CD14-positive monocyte (primary cell): Measurements from ENCODE around the gene IL31. TPM values are rescaled to one million over a fixed set of nuclear protein-coding genes. Genes with fewer than 3 reads are reported as not detected.

Experiments used
- DNase-seq, 3 donors: peaks; one replicate each; pipeline ENCODE4 v3.0.0-alpha.2; 2011 to 2022
- H2AFZ ChIP-seq: 2 replicates; pipeline ENCODE4 v1.6.0; 2012; ENCODE audit warnings: mild to moderate bottlenecking, low read depth, low read length, inconsistent platforms; ENCODE audit not compliant: insufficient read depth, poor library complexity, severe bottlenecking
- H3K27ac ChIP-seq, 2 donors: 1 replicate in 1 of 2; 2 replicates in 1 of 2; pipeline ENCODE4 v1.5.1; 2012 to 2013; ENCODE audit warnings: low read length in 2 of 2, control low read depth in 1 of 2, inconsistent platforms in 1 of 2, low read depth in 1 of 2, mild to moderate bottlenecking in 1 of 2
- H3K27me3 ChIP-seq, 2 donors: one replicate each; pipeline versions ENCODE4 v1.6.0 to v1.6.1; 2011 to 2013; ENCODE audit warnings: low read length in 2 of 2; ENCODE audit not compliant: control insufficient read depth in 2 of 2, insufficient read depth in 2 of 2
- H3K36me3 ChIP-seq, 2 donors: replicated peaks in 1 of 2; 1 replicate in 1 of 2; 2 replicates in 1 of 2; pipeline versions ENCODE4 v1.5.1 to v1.6.1; 2012 to 2013; ENCODE audit warnings: low read length in 2 of 2, control low read depth in 1 of 2, inconsistent platforms in 1 of 2, mild to moderate bottlenecking in 1 of 2; ENCODE audit not compliant: insufficient read depth in 2 of 2, control insufficient read depth in 1 of 2
- H3K4me1 ChIP-seq, 2 donors: 1 replicate in 1 of 2; 2 replicates in 1 of 2; pipeline versions ENCODE4 v1.5.1 to v1.6.1; 2012 to 2013; ENCODE audit warnings: low read length in 2 of 2, control low read depth in 1 of 2, inconsistent platforms in 1 of 2, mild to moderate bottlenecking in 1 of 2, moderate library complexity in 1 of 2; ENCODE audit not compliant: insufficient read depth in 2 of 2, control insufficient read depth in 1 of 2
- H3K4me2 ChIP-seq: replicated peaks from 2 replicates; pipeline ENCODE3; 2012; ENCODE audit warnings: low read length, moderate library complexity, mild to moderate bottlenecking; ENCODE audit not compliant: poor library complexity, severe bottlenecking; ENCODE audit errors: extremely low read depth
- H3K4me3 ChIP-seq, 3 experiments: fragments of 200-600 bp in 1 of 3; sonication (generic) in 1 of 3; replicated peaks in 1 of 3; 1 replicate in 2 of 3; 2 replicates in 1 of 3; pipeline ENCODE4 v1.5.1; 2011 to 2013; ENCODE audit warnings: low read length in 3 of 3, mild to moderate bottlenecking in 3 of 3, control low read depth in 2 of 3, low read depth in 2 of 3, inconsistent platforms in 1 of 3, moderate library complexity in 1 of 3
- H3K79me2 ChIP-seq: 2 replicates; pipeline ENCODE4 v1.6.0; 2012; ENCODE audit warnings: mild to moderate bottlenecking, control low read depth, inconsistent platforms, low read length, moderate library complexity; ENCODE audit not compliant: insufficient read depth
- H3K9ac ChIP-seq: 2 replicates; pipeline ENCODE4 v1.6.0; 2017; ENCODE audit warnings: low read length, mild to moderate bottlenecking; ENCODE audit not compliant: insufficient read depth, poor library complexity, severe bottlenecking
- H3K9me3 ChIP-seq, 2 donors: replicated peaks in 1 of 2; 1 replicate in 1 of 2; 2 replicates in 1 of 2; pipeline versions ENCODE4 v1.5.1 to v1.6.1; 2012 to 2013; ENCODE audit warnings: low read length in 2 of 2, control low read depth in 1 of 2; ENCODE audit not compliant: control insufficient read depth in 1 of 2, insufficient read depth in 1 of 2
- H4K20me1 ChIP-seq: 2 replicates; pipeline ENCODE4 v1.6.0; 2012; ENCODE audit warnings: mild to moderate bottlenecking, low read length, control low read depth, moderate library complexity; ENCODE audit not compliant: insufficient read depth
- H3K27ac Mint-ChIP-seq, 7 donors: one replicate each; pipeline ENCODE4 v1.8.0; 2020; ENCODE audit warnings: mild to moderate bottlenecking in 7 of 7, mixed read lengths in 7 of 7, moderate library complexity in 6 of 7, inconsistent platforms in 2 of 7
- H3K27me3 Mint-ChIP-seq, 3 donors: one replicate each; pipeline ENCODE4 v1.8.0; 2021 to 2022; ENCODE audit warnings: low read depth in 3 of 3, mild to moderate bottlenecking in 3 of 3, mixed read lengths in 3 of 3, moderate library complexity in 3 of 3, inconsistent platforms in 1 of 3
- H3K36me3 Mint-ChIP-seq, 2 donors: one replicate each; pipeline ENCODE4 v1.8.0; 2020; ENCODE audit warnings: mixed read lengths in 2 of 2, inconsistent platforms in 1 of 2, mild to moderate bottlenecking in 1 of 2
- H3K4me1 Mint-ChIP-seq: one replicate; pipeline ENCODE4 v1.8.0; 2020; ENCODE audit warnings: mild to moderate bottlenecking, mixed read lengths
- H3K4me3 Mint-ChIP-seq, 2 donors: one replicate each; pipeline ENCODE4 v1.8.0; 2020; ENCODE audit warnings: mild to moderate bottlenecking in 2 of 2, mixed read lengths in 2 of 2, moderate library complexity in 1 of 2
- H3K9me3 Mint-ChIP-seq, 7 donors: one replicate each; pipeline ENCODE4 v1.8.0; 2020 to 2022; ENCODE audit warnings: mixed read lengths in 7 of 7, mild to moderate bottlenecking in 6 of 7, moderate library complexity in 6 of 7, inconsistent platforms in 2 of 7
- CTCF ChIP-seq: fragments of 200-600 bp; IDR thresholded peaks from one replicate; pipeline ENCODE4 v1.8.0; 2022; ENCODE audit warnings: antibody characterized with exemption, mild to moderate bottlenecking
- WGBS: methylation state at CpG from one replicate; pipeline ENCODE4 v1.1.5; 2013; ENCODE audit warnings: missing lambda C conversion rate; ENCODE audit not compliant: insufficient coverage; 5-methylcytosine and 5-hydroxymethylcytosine counted together
- intact Hi-C, 2 donors: fragments of 100-400 bp; cut with micrococcal nuclease; formaldehyde crosslinking; loops; one replicate each; pipeline versions ENCODE4 v1.15.0 to v1.15.1; 2023
- polyA plus RNA-seq, 3 donors: library from polyadenylated mRNA; depleted of rRNA in 1 of 3; unstranded in 2 of 3; stranded (reverse) in 1 of 3; fragments of 300-500 nt in 2 of 3; fragments of >200 nt in 1 of 3; fragmentation: Illumina TruSeq in 2 of 3; gene quantifications; 1 replicate in 2 of 3; 2 replicates in 1 of 3; pipeline ENCODE4 v1.2.3, GENCODE V29; 2012 to 2021

Gene IL31
- polyA plus RNA-seq, 3 donors, result not detected

GRCh38 chr12:122130150-122130549, 43.9 kb downstream of the IL31 start:
- Mint-ChIP-seq H3K36me3 (peaks cover 79 to 88% of the 10 kb centered on the region in 2 donors), H3K4me3 (no peak overlapping the region), H3K27ac (peak overlapping the region in 2 of 7 donors; percentile 60 to 68), H3K27me3 (no peaks in the 10 kb centered on the region), H3K4me1 (peaks cover 3% of the 10 kb centered on the region), H3K9me3 (peaks cover 0 to 1% (median 0%) of the 10 kb centered on the region in 7 donors)
- Histone ChIP-seq H2AFZ (no peak overlapping the region), H4K20me1 (peaks cover 71% of the 10 kb centered on the region), H3K4me1 (no peaks in the 10 kb centered on the region), H3K9ac (no peak overlapping the region), H3K4me3 (no peak overlapping the region), H3K27ac (no peak overlapping the region), H3K27me3 (no peaks in the 10 kb centered on the region), H3K4me2 (no peak overlapping the region), H3K36me3 (peaks cover 74 to 92% of the 10 kb centered on the region in 2 donors), H3K9me3 (no peaks in the 10 kb centered on the region), H3K79me2 (peaks cover 29% of the 10 kb centered on the region)
- no peak for TF ChIP-seq CTCF
- intact Hi-C loops, result no loop called here
- no peak for DNase-seq
- 92% methylated on average over 17 of the region's 17 CpGs for WGBS

- H3K36me3 Mint-ChIP-seq, result peaks cover 74 to 77% of the 10 kb centered on the region in 2 donors
- TF ChIP-seq CTCF, result no peak
- H3K27me3 ChIP-seq, result no peaks in the 10 kb centered on the region
- no peak for DNase-seq
- H3K4me3 Mint-ChIP-seq, result no peak overlapping the region
- H4K20me1 ChIP-seq, result peaks cover 80% of the 10 kb centered on the region
- H3K4me1 Mint-ChIP-seq, result peaks cover 12% of the 10 kb centered on the region
- intact Hi-C loops, result no loop called here
- no peak overlapping the region for H2AFZ ChIP-seq
- no peak overlapping the region for H3K4me2 ChIP-seq
- no peak overlapping the region for H3K4me3 ChIP-seq
- peaks cover 0 to 1% (median 0%) of the 10 kb centered on the region in 7 donors for H3K9me3 Mint-ChIP-seq
- H3K36me3 ChIP-seq, result peaks cover 70 to 83% of the 10 kb centered on the region in 2 donors
- no peaks in the 10 kb centered on the region for H3K9me3 ChIP-seq
- H3K79me2 ChIP-seq, result peaks cover 38% of the 10 kb centered on the region
- H3K27ac ChIP-seq, result no peak overlapping the region
- H3K4me1 ChIP-seq, result peaks cover 5 to 7% of the 10 kb centered on the region in 2 donors
- 97% methylated on average over 13 of the region's 13 CpGs for WGBS
- no peaks in the 10 kb centered on the region for H3K27me3 Mint-ChIP-seq
- H3K9ac ChIP-seq, result no peak overlapping the region
- H3K27ac Mint-ChIP-seq, result peak overlapping the region in 3 of 7 donors; percentile 6 to 62 (median 41)
Measured at GRCh38 chr12:122129131-122129530, 44.9 kb downstream of the IL31 start.
